GM18861 (cell line): ENCODE results near the gene ATXN7L1.

Experiments used
- ATAC-seq: cut with Tn5 transposase; IDR thresholded peaks from one replicate; pipeline ENCODE4 v1.9.1; 2021; ENCODE audit not compliant: unreplicated experiment

The ATXN7L1 gene

GRCh38 chr7:105752671-105753275, 123.6 kb downstream of the ATXN7L1 start:
- ATAC-seq = no peak

- ATAC-seq = no peak
Observed at GRCh38 chr7:105751054-105751453, 125.3 kb downstream of the ATXN7L1 start.

- ATAC-seq = no peak
Observed at GRCh38 chr7:105748701-105749100, 127.7 kb downstream of the ATXN7L1 start.

- ATAC-seq = no peak
Observed at GRCh38 chr7:105745681-105746330, 130.6 kb downstream of the ATXN7L1 start.

GRCh38 chr7:105744258-105744657, 132.1 kb downstream of the ATXN7L1 start:
- no peak for ATAC-seq

- no peak for ATAC-seq
Observed at GRCh38 chr7:105743351-105744090, 132.9 kb downstream of the ATXN7L1 start.

GRCh38 chr7:105742787-105743186, 133.6 kb downstream of the ATXN7L1 start:
- ATAC-seq = no peak

GRCh38 chr7:105741982-105742381, 134.4 kb downstream of the ATXN7L1 start:
- no peak for ATAC-seq

- no peak for ATAC-seq
Observed at GRCh38 chr7:105738133-105738532, 138.3 kb downstream of the ATXN7L1 start.

- ATAC-seq = no peak
Observed at GRCh38 chr7:105734233-105734632, 142.2 kb downstream of the ATXN7L1 start.

GRCh38 chr7:105731042-105731441, 145.4 kb downstream of the ATXN7L1 start:
- no peak for ATAC-seq

GRCh38 chr7:105728028-105728427, 148.4 kb downstream of the ATXN7L1 start:
- no peak for ATAC-seq

- ATAC-seq = no peak
Observed at GRCh38 chr7:105724688-105725087, 151.7 kb downstream of the ATXN7L1 start.

GRCh38 chr7:105723572-105723971, 152.8 kb downstream of the ATXN7L1 start:
- no peak for ATAC-seq

- ATAC-seq = no peak
Observed at GRCh38 chr7:105721571-105722104, 154.8 kb downstream of the ATXN7L1 start.

- ATAC-seq = no peak
Observed at GRCh38 chr7:105719919-105720318, 156.5 kb downstream of the ATXN7L1 start.

GRCh38 chr7:105719395-105719794, 157.0 kb downstream of the ATXN7L1 start:
- no peak for ATAC-seq

GRCh38 chr7:105718511-105718925, 157.9 kb downstream of the ATXN7L1 start:
- no peak for ATAC-seq

- ATAC-seq = no peak
Observed at GRCh38 chr7:105715528-105715927, 160.9 kb downstream of the ATXN7L1 start.

- ATAC-seq = no peak
Observed at GRCh38 chr7:105713488-105714465, 162.6 kb downstream of the ATXN7L1 start.

- no peak for ATAC-seq
Observed at GRCh38 chr7:105712877-105713276, 163.5 kb downstream of the ATXN7L1 start.
